Neural progenitor cell (in vitro differentiated cells): ENCODE measurements around the gene ABHD17B. TPM values are rescaled to one million over a fixed set of nuclear protein-coding genes. Genes with fewer than 3 reads are reported as not detected.

Source experiments
- DNase-seq: peaks from one replicate; pipeline ENCODE4 v3.0.0-alpha.2; 2016; ENCODE audit warnings: low spot score
- H2AFZ ChIP-seq: fragments of 200-600 bp; sonication (generic); replicated peaks from 2 replicates; pipeline ENCODE4 v1.6.1; 2016; ENCODE audit warnings: antibody characterized with exemption
- H3F3A ChIP-seq: fragments of 200-600 bp; sonication (generic); 2 replicates; pipeline ENCODE4 v1.6.1; 2016; ENCODE audit warnings: antibody characterized with exemption, low read depth
- H3K27ac ChIP-seq: fragments of 200-600 bp; sonication (generic); 2 replicates; pipeline ENCODE4 v1.5.1; 2016; ENCODE audit warnings: mild to moderate bottlenecking
- H3K27me3 ChIP-seq: fragments of 200-600 bp; sonication (generic); 2 replicates; pipeline ENCODE4 v1.6.1; 2016; ENCODE audit warnings: mild to moderate bottlenecking, moderate library complexity
- H3K36me3 ChIP-seq: fragments of 200-600 bp; sonication (generic); 2 replicates; pipeline ENCODE4 v1.5.1; 2016
- H3K4me1 ChIP-seq: fragments of 200-600 bp; sonication (generic); 2 replicates; pipeline ENCODE4 v1.6.1; 2016; ENCODE audit warnings: mixed run types
- H3K4me2 ChIP-seq: fragments of 200-600 bp; sonication (generic); 2 replicates; pipeline ENCODE4 v1.6.1; 2016
- H3K4me3 ChIP-seq: fragments of 200-600 bp; sonication (generic); 2 replicates; pipeline ENCODE4 v1.5.1; 2016
- H3K79me2 ChIP-seq: fragments of 200-600 bp; sonication (generic); 2 replicates; pipeline ENCODE4 v1.6.1; 2016; ENCODE audit warnings: low read depth
- H3K9ac ChIP-seq: fragments of 200-600 bp; sonication (generic); 2 replicates; pipeline ENCODE4 v1.6.1; 2016
- H3K9me3 ChIP-seq: fragments of 200-600 bp; sonication (generic); 2 replicates; pipeline ENCODE4 v1.5.1; 2016; ENCODE audit warnings: low read depth
- H4K20me1 ChIP-seq: fragments of 200-600 bp; sonication (generic); 2 replicates; pipeline ENCODE4 v1.6.1; 2016; ENCODE audit warnings: low read depth
- H3K27ac Mint-ChIP-seq: 3 replicates; pipeline ENCODE4 v1.8.0; 2021; ENCODE audit warnings: mixed read lengths
- H3K27me3 Mint-ChIP-seq: 2 replicates; pipeline ENCODE4 v1.8.0; 2022; ENCODE audit warnings: low read depth, mild to moderate bottlenecking, inconsistent platforms, moderate library complexity, mixed read lengths; ENCODE audit not compliant: insufficient read depth
- H3K36me3 Mint-ChIP-seq: 3 replicates; pipeline ENCODE4 v1.8.0; 2021; ENCODE audit warnings: mixed read lengths
- H3K4me1 Mint-ChIP-seq: 3 replicates; pipeline ENCODE4 v1.8.0; 2021; ENCODE audit warnings: mixed read lengths
- H3K4me3 Mint-ChIP-seq: 3 replicates; pipeline ENCODE4 v1.8.0; 2021; ENCODE audit warnings: mild to moderate bottlenecking, moderate library complexity, mixed read lengths
- H3K9me3 Mint-ChIP-seq: 3 replicates; pipeline ENCODE4 v1.8.0; 2020; ENCODE audit warnings: mixed read lengths
- CTCF ChIP-seq: fragments of 200-600 bp; sonication (generic); IDR thresholded peaks from 2 replicates; pipeline ENCODE4 v1.5.1; 2017; ENCODE audit warnings: antibody characterized with exemption, mild to moderate bottlenecking
- EZH2 ChIP-seq: fragments of 200-600 bp; sonication (generic); IDR thresholded peaks from 2 replicates; pipeline ENCODE4 v1.6.1; 2017; ENCODE audit warnings: antibody characterized with exemption, mild to moderate bottlenecking, moderate library complexity
- EZH2phosphoT487 ChIP-seq: fragments of 200-600 bp; sonication (generic); IDR thresholded peaks from 2 replicates; pipeline ENCODE4 v1.6.1; 2017; ENCODE audit warnings: antibody characterized with exemption
- small RNA-seq: library from RNA; depleted of rRNA; stranded (forward); fragments of <200 nt; gene quantifications from one replicate; pipeline ENCODE3, GENCODE V24; 2015
- total RNA-seq: library from RNA; depleted of rRNA; stranded (reverse); fragments of >200 nt; gene quantifications from 2 replicates; pipeline ENCODE4 v1.2.3, GENCODE V29; 2015; ENCODE audit warnings: low replicate concordance

ABHD17B gene
- total RNA-seq, 1 donor from 2014 or later = 96.6 TPM

DNA sequence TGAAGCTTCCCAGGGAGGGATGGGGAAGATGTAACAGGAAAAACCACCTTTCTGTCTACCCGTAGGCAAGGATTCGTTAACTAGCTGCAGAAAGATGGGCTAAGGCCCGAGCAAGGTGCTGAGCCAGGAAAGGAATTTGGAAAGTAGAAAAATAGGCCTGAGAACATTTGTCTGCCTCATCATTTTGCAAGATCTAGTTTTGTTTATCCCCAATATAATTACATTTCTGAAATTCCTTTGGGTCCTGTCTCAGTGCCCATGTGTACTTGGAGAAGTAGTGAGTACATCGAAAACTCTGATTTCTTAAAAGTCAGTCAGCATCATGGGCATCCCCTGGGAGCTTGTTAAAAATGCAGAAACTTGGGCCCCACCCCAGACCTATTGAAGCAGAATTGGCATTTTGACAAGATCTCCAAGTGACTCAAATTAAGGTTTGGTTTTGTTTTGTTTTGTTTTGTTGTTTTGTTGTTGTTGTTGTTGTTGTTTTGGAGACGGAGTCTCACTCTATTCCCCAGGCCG is 90.5 kb downstream of the ABHD17B start:
- Histone ChIP-seq H3K4me1 (peaks cover 8% of the 10 kb centered on the region), H3K36me3 (no peaks in the 10 kb centered on the region), H3F3A (no peaks in the 10 kb centered on the region), H4K20me1 (no peaks in the 10 kb centered on the region), H3K9me3 (no peaks in the 10 kb centered on the region), H3K9ac (no peak overlapping the region), H3K4me3 (no peak overlapping the region), H3K27ac (no peak overlapping the region), H3K4me2 (no peak overlapping the region), H2AFZ (no peak overlapping the region), H3K27me3 (no peaks in the 10 kb centered on the region), H3K79me2 (no peaks in the 10 kb centered on the region)
- H3K4me1 Mint-ChIP-seq = peaks cover 10% of the 10 kb centered on the region
- TF ChIP-seq EZH2phosphoT487 (no peak), CTCF (no peak), EZH2 (no peak)
- no peak for DNase-seq
- no peak overlapping the region for H3K27ac Mint-ChIP-seq
- no peaks in the 10 kb centered on the region for H3K27me3 Mint-ChIP-seq
- no peak overlapping the region for H3K4me3 Mint-ChIP-seq
- no peaks in the 10 kb centered on the region for H3K9me3 Mint-ChIP-seq
- H3K36me3 Mint-ChIP-seq = no peaks in the 10 kb centered on the region

DNA sequence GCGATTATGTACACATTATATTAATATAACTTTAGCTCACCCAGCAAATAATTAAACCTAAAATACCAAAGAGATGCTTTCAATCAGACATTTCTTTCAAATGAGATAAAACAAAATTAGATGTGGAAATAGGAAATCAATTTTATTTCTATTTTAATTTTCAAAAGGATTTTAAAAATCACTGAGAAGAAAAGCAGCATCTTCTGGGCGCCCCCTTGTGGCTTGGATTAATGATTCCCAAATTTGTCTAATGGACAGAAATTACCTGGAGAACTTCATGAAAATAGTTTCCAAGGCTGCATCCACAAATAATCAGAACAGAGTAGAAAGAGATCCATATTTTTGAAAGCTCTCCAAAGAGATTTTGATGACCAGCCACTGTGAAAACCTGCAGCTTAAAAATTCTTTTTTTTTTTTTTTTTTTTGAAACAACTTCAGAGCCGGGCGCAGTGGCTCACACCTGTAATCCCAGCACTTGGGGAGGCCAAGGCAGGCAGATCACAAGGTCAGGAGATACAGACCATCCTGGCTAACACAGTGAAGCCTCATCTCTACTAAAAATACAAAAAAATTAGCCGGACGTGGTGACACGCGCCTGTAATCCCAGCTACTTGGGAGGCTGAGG is 91.8 kb downstream of the ABHD17B start:
- DNase-seq = peak; percentile 45
- Histone ChIP-seq H3K4me2 (no peak overlapping the region), H3F3A (no peaks in the 10 kb centered on the region), H4K20me1 (no peaks in the 10 kb centered on the region), H3K4me1 (peaks cover 8% of the 10 kb centered on the region), H3K9me3 (no peaks in the 10 kb centered on the region), H2AFZ (no peak overlapping the region), H3K79me2 (no peaks in the 10 kb centered on the region), H3K4me3 (no peak overlapping the region), H3K27ac (no peak overlapping the region), H3K36me3 (no peaks in the 10 kb centered on the region), H3K9ac (no peak overlapping the region), H3K27me3 (no peaks in the 10 kb centered on the region)
- Mint-ChIP-seq H3K27ac (no peak overlapping the region), H3K27me3 (no peaks in the 10 kb centered on the region), H3K4me1 (peaks cover 10% of the 10 kb centered on the region), H3K4me3 (no peak overlapping the region), H3K36me3 (no peaks in the 10 kb centered on the region), H3K9me3 (no peaks in the 10 kb centered on the region)
- TF ChIP-seq EZH2 (no peak), CTCF (peak; percentile 92), EZH2phosphoT487 (no peak)

DNA sequence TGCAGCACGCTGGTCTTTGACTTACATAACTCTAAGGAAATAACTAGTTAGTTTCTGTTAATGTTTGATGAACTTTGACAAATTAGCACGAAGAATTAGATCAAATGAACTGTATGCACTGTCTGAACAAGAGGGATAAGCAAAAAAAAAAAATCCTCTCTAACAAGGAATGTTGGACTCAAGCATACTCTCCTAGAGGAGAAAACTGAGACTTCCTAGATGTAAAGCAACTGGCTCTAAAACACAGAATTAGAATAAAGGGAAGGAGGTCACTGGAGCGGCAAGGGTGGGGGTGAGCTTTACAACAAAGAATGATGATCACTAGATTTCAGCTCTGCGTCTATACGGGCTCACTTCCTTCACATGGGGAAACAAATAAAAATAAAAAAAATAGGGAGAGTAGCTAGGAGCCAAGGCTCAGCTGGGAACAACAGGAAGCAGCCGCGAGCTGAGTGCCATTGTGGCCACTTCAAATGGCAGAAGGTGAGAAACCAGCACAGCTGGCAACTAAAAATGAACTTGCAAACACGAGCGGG is 94.0 kb downstream of the ABHD17B start:
- Histone ChIP-seq H3K4me3 (no peak overlapping the region), H2AFZ (peak overlapping the region; percentile 76), H3K9ac (no peak overlapping the region), H4K20me1 (no peaks in the 10 kb centered on the region), H3K9me3 (no peaks in the 10 kb centered on the region), H3K36me3 (no peaks in the 10 kb centered on the region), H3K27ac (no peak overlapping the region), H3K4me1 (peaks cover 8% of the 10 kb centered on the region), H3K27me3 (no peaks in the 10 kb centered on the region), H3F3A (no peaks in the 10 kb centered on the region), H3K4me2 (peak overlapping the region; percentile 27), H3K79me2 (no peaks in the 10 kb centered on the region)
- DNase-seq = peak; percentile 7
- Mint-ChIP-seq H3K27me3 (no peaks in the 10 kb centered on the region), H3K4me3 (no peak overlapping the region), H3K4me1 (peaks cover 7% of the 10 kb centered on the region), H3K27ac (no peak overlapping the region), H3K36me3 (no peaks in the 10 kb centered on the region), H3K9me3 (no peaks in the 10 kb centered on the region)
- TF ChIP-seq CTCF (no peak), EZH2phosphoT487 (no peak), EZH2 (no peak)

Small RNA genes within 50 kb of the gene (small RNA-seq; reads per million reads assigned to genes)
- gene RF00019 = not detected

Other genes with a start within 250 kb of the ABHD17B start
- 185 and 218 TPM in 2 replicates for gene CEMIP2, start 142.7 kb downstream of the ABHD17B start, total RNA-seq
- 11.4 and 29.3 TPM in 2 replicates for gene C9orf85, start 446 bp upstream of the ABHD17B start, total RNA-seq
- gene C9orf57, start 149.4 kb upstream of the ABHD17B start, total RNA-seq = not detected in 2 replicates
- 2.5 and 2.7 TPM in 2 replicates for gene GDA, start 238.2 kb upstream of the ABHD17B start, total RNA-seq